SK-N-SH (cell line): ENCODE data around the gene ZGLP1.

ENCODE experiments used
- POLR2AphosphoS5 ChIP-seq: IDR thresholded peaks from 2 replicates; pipeline ENCODE4 v1.6.1; 2012; ENCODE audit warnings: low read depth, low read length
- REST ChIP-seq: IDR thresholded peaks from 2 replicates; pipeline ENCODE4 v1.6.1; 2012; ENCODE audit warnings: mild to moderate bottlenecking, low read depth, low read length, moderate library complexity
- USF1 ChIP-seq: IDR thresholded peaks from 2 replicates; pipeline ENCODE4 v1.4.0; 2012; ENCODE audit warnings: low read depth, borderline replicate concordance
- YY1 ChIP-seq: IDR thresholded peaks from 2 replicates; pipeline ENCODE4 v1.4.0; 2012; ENCODE audit warnings: low read depth, mild to moderate bottlenecking

GRCh38 chr19:10285393-10285792 is 24.2 kb downstream of the ZGLP1 start:
- TF ChIP-seq POLR2AphosphoS5 (no peak), USF1 (no peak), REST (no peak), YY1 (no peak)
